GM23248 (cell line): ENCODE data around the gene ICE2. TPM values are rescaled to one million over a fixed set of nuclear protein-coding genes. Genes with fewer than 3 reads are reported as not detected.
A peak's percentile ranks its signal among the peaks of the same experiment; 100 is the strongest.

Experiments
- DNase-seq: peaks from one replicate; pipeline ENCODE4 v3.0.0-alpha.2; 2015
- H2AFZ ChIP-seq: fragments of 200-600 bp; sonication (generic); 2 replicates; pipeline ENCODE4 v1.6.1; 2016; ENCODE audit warnings: antibody characterized with exemption
- H3F3A ChIP-seq: fragments of 200-600 bp; sonication (generic); 2 replicates; pipeline ENCODE4 v1.6.1; 2016; ENCODE audit warnings: mild to moderate bottlenecking, antibody characterized with exemption, mixed run types; ENCODE audit not compliant: insufficient read depth
- H3K27ac ChIP-seq: fragments of 200-600 bp; sonication (generic); 2 replicates; pipeline ENCODE4 v1.5.1; 2016; ENCODE audit warnings: mild to moderate bottlenecking
- H3K27me3 ChIP-seq: fragments of 200-600 bp; sonication (generic); replicated peaks from 2 replicates; pipeline ENCODE4 v1.6.1; 2016; ENCODE audit warnings: mild to moderate bottlenecking; ENCODE audit not compliant: insufficient read depth
- H3K36me3 ChIP-seq: fragments of 200-600 bp; sonication (generic); 2 replicates; pipeline ENCODE4 v1.6.1; 2016; ENCODE audit warnings: low read depth, mild to moderate bottlenecking
- H3K4me1 ChIP-seq: fragments of 200-600 bp; sonication (generic); 2 replicates; pipeline ENCODE4 v1.6.1; 2016; ENCODE audit warnings: mild to moderate bottlenecking; ENCODE audit not compliant: insufficient read depth
- H3K4me2 ChIP-seq: fragments of 200-600 bp; sonication (generic); one replicate; pipeline ENCODE4 v1.6.1; 2016; ENCODE audit warnings: mild to moderate bottlenecking; ENCODE audit not compliant: unreplicated experiment
- H3K4me3 ChIP-seq: fragments of 200-600 bp; sonication (generic); 2 replicates; pipeline ENCODE4 v1.5.1; 2016; ENCODE audit warnings: mild to moderate bottlenecking
- H3K79me2 ChIP-seq: fragments of 200-600 bp; sonication (generic); 2 replicates; pipeline ENCODE4 v1.6.1; 2016; ENCODE audit warnings: mild to moderate bottlenecking; ENCODE audit not compliant: insufficient read depth
- H3K9ac ChIP-seq: fragments of 200-600 bp; sonication (generic); 2 replicates; pipeline ENCODE4 v1.6.1; 2016; ENCODE audit warnings: mild to moderate bottlenecking
- H3K9me2 ChIP-seq: fragments of 200-600 bp; sonication (generic); 2 replicates; pipeline ENCODE4 v1.6.1; 2016; ENCODE audit warnings: mixed run types, mild to moderate bottlenecking, moderate library complexity; ENCODE audit not compliant: insufficient read depth
- H3K9me3 ChIP-seq: fragments of 200-600 bp; sonication (generic); one replicate; pipeline ENCODE4 v1.6.1; 2017; ENCODE audit warnings: low read depth
- H4K20me1 ChIP-seq: fragments of 200-600 bp; sonication (generic); 2 replicates; pipeline ENCODE4 v1.6.0; 2016; ENCODE audit not compliant: insufficient read depth
- EZH2 ChIP-seq: fragments of 200-600 bp; sonication (generic); IDR thresholded peaks from 2 replicates; pipeline ENCODE4 v1.6.1; 2018; ENCODE audit warnings: antibody characterized with exemption, mild to moderate bottlenecking; ENCODE audit not compliant: insufficient read depth, poor library complexity, severe bottlenecking
- EZH2phosphoT487 ChIP-seq: fragments of 200-600 bp; sonication (generic); IDR thresholded peaks from 2 replicates; pipeline ENCODE4 v1.6.1; 2018; ENCODE audit warnings: antibody characterized with exemption, moderate library complexity, mild to moderate bottlenecking, low read depth; ENCODE audit not compliant: insufficient read depth
- WGBS, 2 experiments: methylation state at CpG; one replicate each; pipeline ENCODE4 v1.1.6; 2015 to 2017; ENCODE audit warnings: low lambda C conversion rate in 2 of 2, low coverage in 1 of 2; ENCODE audit errors: missing lambda C conversion rate in 2 of 2; 5-methylcytosine and 5-hydroxymethylcytosine counted together
- in situ Hi-C: fragments of 300-500 bp; cut with MboI; formaldehyde crosslinking; loops from 2 replicates; pipeline ENCODE4 v1.15.0; 2020
- polyA plus RNA-seq: library from polyadenylated mRNA; unstranded; fragments of >200 nt; fragmentation: Nextera tagmentation; extraction: Ambion mirVana; gene quantifications from 2 replicates; pipeline ENCODE4 v1.2.1, GENCODE V29; 2016
- total RNA-seq: library from RNA; depleted of rRNA; stranded (reverse); fragments of >200 nt; shearing (Covaris generic); gene quantifications from 2 replicates; pipeline ENCODE4 v1.2.3, GENCODE V29; 2014

ICE2 gene
- total and polyA plus RNA-seq, 2 experiments from 2014 or later, result 21.6 to 25.5 TPM

- no peak for TF ChIP-seq EZH2
- TF ChIP-seq EZH2phosphoT487, result no peak
- H3K9ac ChIP-seq, result peak overlapping the region; percentile 99
- H3K4me3 ChIP-seq, result peak overlapping the region; percentile 95
- in situ Hi-C loops, result no loop called here
- H3F3A ChIP-seq, result peaks cover 95% of the 10 kb centered on the region
- H3K4me2 ChIP-seq, result peak overlapping the region; percentile 100
- H3K36me3 ChIP-seq, result peaks cover 61% of the 10 kb centered on the region
- no peaks in the 10 kb centered on the region for H3K27me3 ChIP-seq
- peaks cover 74% of the 10 kb centered on the region for H3K4me1 ChIP-seq
- no peaks in the 10 kb centered on the region for H3K9me3 ChIP-seq
- peaks cover 35% of the 10 kb centered on the region for H4K20me1 ChIP-seq
- H3K27ac ChIP-seq, result peak overlapping the region; percentile 100
- WGBS, 2 experiments, result 1 to 2% methylated on average over 6 of the region's 6 CpGs
- DNase-seq, result peak; percentile 96
- peaks cover 99% of the 10 kb centered on the region for H3K79me2 ChIP-seq
- no peak overlapping the region for H2AFZ ChIP-seq
- H3K9me2 ChIP-seq, result no peaks in the 10 kb centered on the region
Measured at GRCh38 chr15:60390871-60391501, 88.0 kb downstream of the ICE2 start.

GRCh38 chr15:60390231-60390630, 88.7 kb downstream of the ICE2 start:
- H3K4me1 ChIP-seq, result peaks cover 82% of the 10 kb centered on the region
- 25 to 29% methylated on average over 6 of the region's 6 CpGs for WGBS, 2 experiments
- H3K9me2 ChIP-seq, result no peaks in the 10 kb centered on the region
- H3K27ac ChIP-seq, result peak overlapping the region; percentile 100
- peak overlapping the region; percentile 100 for H3K4me2 ChIP-seq
- peaks cover 99% of the 10 kb centered on the region for H3K79me2 ChIP-seq
- no peaks in the 10 kb centered on the region for H3K9me3 ChIP-seq
- no peak for TF ChIP-seq EZH2
- peaks cover 40% of the 10 kb centered on the region for H4K20me1 ChIP-seq
- H3K27me3 ChIP-seq, result no peaks in the 10 kb centered on the region
- H3K36me3 ChIP-seq, result peaks cover 59% of the 10 kb centered on the region
- H2AFZ ChIP-seq, result no peak overlapping the region
- peak overlapping the region; percentile 95 for H3K4me3 ChIP-seq
- peaks cover 93% of the 10 kb centered on the region for H3F3A ChIP-seq
- in situ Hi-C loops, result no loop called here
- peak; percentile 52 for DNase-seq
- peak overlapping the region; percentile 99 for H3K9ac ChIP-seq

- Histone ChIP-seq H3F3A (peaks cover 93% of the 10 kb centered on the region), H3K9ac (peak overlapping the region; percentile 99), H3K36me3 (peaks cover 59% of the 10 kb centered on the region), H3K9me2 (no peaks in the 10 kb centered on the region), H3K27ac (peak overlapping the region; percentile 100), H3K27me3 (no peaks in the 10 kb centered on the region), H3K79me2 (peaks cover 99% of the 10 kb centered on the region), H3K9me3 (no peaks in the 10 kb centered on the region), H3K4me3 (peak overlapping the region; percentile 95), H4K20me1 (peaks cover 43% of the 10 kb centered on the region), H3K4me2 (peak overlapping the region; percentile 100), H2AFZ (no peak overlapping the region), H3K4me1 (peaks cover 89% of the 10 kb centered on the region)
- 4% methylated on average over 8 of the region's 8 CpGs for WGBS, 2 experiments
- DNase-seq, result peak; percentile 45
- in situ Hi-C loops, result no loop called here
- TF ChIP-seq EZH2 (no peak), EZH2phosphoT487 (no peak)
Measured at GRCh38 chr15:60389261-60390077, 89.5 kb downstream of the ICE2 start.

- Histone ChIP-seq H3K9ac (peak overlapping the region; percentile 99), H3K79me2 (peaks cover 100% of the 10 kb centered on the region), H3K4me3 (peak overlapping the region; percentile 45), H4K20me1 (peaks cover 51% of the 10 kb centered on the region), H3K36me3 (peaks cover 67% of the 10 kb centered on the region), H3K27me3 (no peaks in the 10 kb centered on the region), H3K9me3 (no peaks in the 10 kb centered on the region), H3K4me1 (peaks cover 99% of the 10 kb centered on the region), H3K4me2 (peak overlapping the region; percentile 62), H2AFZ (no peak overlapping the region), H3K27ac (peak overlapping the region; percentile 100), H3F3A (peaks cover 99% of the 10 kb centered on the region), H3K9me2 (no peaks in the 10 kb centered on the region)
- WGBS, 2 experiments, result 93 to 100% methylated on average over 1 of the region's 1 CpG
- TF ChIP-seq EZH2phosphoT487 (no peak), EZH2 (no peak)
- in situ Hi-C loops, result no loop called here
- DNase-seq, result peak; percentile 1
Measured at GRCh38 chr15:60387321-60387720, 91.6 kb downstream of the ICE2 start.
